GM10266 (cell line): ENCODE measurements around the gene ANTKMT.

ENCODE experiments used
- DNase-seq: peaks from one replicate; pipeline ENCODE4 v3.0.0; 2012; ENCODE audit errors: extremely low spot score
- CTCF ChIP-seq: IDR thresholded peaks from 2 replicates; pipeline ENCODE4 v1.5.1; 2012; ENCODE audit warnings: mild to moderate bottlenecking, low read depth; ENCODE audit not compliant: control insufficient read depth, insufficient read depth; ENCODE audit errors: missing control alignments

The ANTKMT gene

GRCh38 chr16:732936-733335, 12.0 kb downstream of the ANTKMT start:
- peak; percentile 20 for TF ChIP-seq CTCF
- no peak for DNase-seq

- TF ChIP-seq CTCF, result peak; percentile 50
- DNase-seq, result no peak
Observed at GRCh38 chr16:733382-734207, 12.6 kb downstream of the ANTKMT start.

GRCh38 chr16:734208-734980, 13.4 kb downstream of the ANTKMT start:
- TF ChIP-seq CTCF, result no peak
- no peak for DNase-seq

- no peak for DNase-seq
- no peak for TF ChIP-seq CTCF
Observed at GRCh38 chr16:734981-735881, 14.3 kb downstream of the ANTKMT start.

GRCh38 chr16:735982-736453, 15.1 kb downstream of the ANTKMT start:
- no peak for DNase-seq
- no peak for TF ChIP-seq CTCF

GRCh38 chr16:736936-737481, 16.1 kb downstream of the ANTKMT start:
- no peak for DNase-seq
- TF ChIP-seq CTCF, result no peak
